B cell (primary cell): Measurements from ENCODE around the gene IFI27L2. TPM values are rescaled to one million over a fixed set of nuclear protein-coding genes. Genes with fewer than 3 reads are reported as not detected.

Source experiments
- ATAC-seq: fragments of 200-7000 bp; cut with Tn5 transposase; one replicate; pipeline ENCODE4 v1.10.0; 2021; ENCODE audit warnings: low read depth, mild to moderate bottlenecking, moderate number of reproducible peaks, moderate library complexity
- CTCF ChIA-PET: fragments of 350-600 bp; sonication (Branson Sonifier 250); formaldehyde crosslinking; loops from one replicate; lab custom pipeline; 2021; ENCODE audit warnings: antibody characterized with exemption, inconsistent platforms; lab: Charles Lee
- POLR2A ChIA-PET: fragments of 350-600 bp; sonication (Branson Sonifier 250); formaldehyde crosslinking; loops from one replicate; lab custom pipeline; 2021; ENCODE audit warnings: antibody characterized with exemption; lab: Charles Lee
- DNase-seq: peaks from one replicate; pipeline ENCODE4 v3.0.0; 2013
- H2AFZ ChIP-seq: 2 replicates; pipeline ENCODE4 v1.6.1; 2012; ENCODE audit warnings: mild to moderate bottlenecking, low read depth, low read length; ENCODE audit not compliant: insufficient read depth, poor library complexity, severe bottlenecking
- H3K27ac ChIP-seq, 2 donors: 1 replicate in 1 of 2; 2 replicates in 1 of 2; pipeline ENCODE4 v1.5.1; 2012 to 2013; ENCODE audit warnings: low read length in 2 of 2, mild to moderate bottlenecking in 2 of 2, moderate library complexity in 1 of 2
- H3K27me3 ChIP-seq, 4 experiments: fragments of 200-600 bp in 1 of 4; sonication (generic) in 1 of 4; replicated peaks in 1 of 4; 1 replicate in 2 of 4; 2 replicates in 2 of 4; pipeline versions ENCODE4 v1.6.1 to v1.7.0; 2013 to 2016; ENCODE audit warnings: low read length in 3 of 4, mild to moderate bottlenecking in 2 of 4, mixed read lengths in 1 of 4, moderate library complexity in 1 of 4; ENCODE audit not compliant: insufficient read depth in 4 of 4, control insufficient read depth in 3 of 4; ENCODE audit errors: control extremely low read depth in 1 of 4
- H3K36me3 ChIP-seq, 2 experiments: replicated peaks in 1 of 2; 1 replicate in 1 of 2; 2 replicates in 1 of 2; pipeline versions ENCODE4 v1.6.1 to v1.7.1; 2013; ENCODE audit warnings: low read length in 1 of 2; ENCODE audit not compliant: insufficient read depth in 2 of 2, control insufficient read depth in 1 of 2; ENCODE audit errors: control extremely low read depth in 1 of 2, extremely low read depth in 1 of 2
- H3K4me1 ChIP-seq, 2 donors: fragments of 200-600 bp in 1 of 2; sonication (generic) in 1 of 2; 1 replicate in 1 of 2; 2 replicates in 1 of 2; pipeline versions ENCODE4 v1.5.1 to v1.6.1; 2013 to 2017; ENCODE audit warnings: low read length in 2 of 2; ENCODE audit not compliant: control insufficient read depth in 2 of 2, insufficient read depth in 2 of 2
- H3K4me2 ChIP-seq: replicated peaks from 2 replicates; pipeline ENCODE3; 2012; ENCODE audit warnings: mild to moderate bottlenecking, low read depth, low read length; ENCODE audit not compliant: poor library complexity, severe bottlenecking
- H3K4me3 ChIP-seq, 5 experiments: fragments of 200-600 bp in 1 of 5; sonication (generic) in 1 of 5; 1 replicate in 3 of 5; 2 replicates in 2 of 5; pipeline versions ENCODE4 v1.5.1 to v1.7.0; 2011 to 2016; ENCODE audit warnings: low read length in 4 of 5, mild to moderate bottlenecking in 4 of 5, low read depth in 2 of 5, control low read depth in 1 of 5, moderate library complexity in 1 of 5; ENCODE audit not compliant: insufficient read depth in 1 of 5; ENCODE audit errors: control extremely low read depth in 1 of 5, extremely low read depth in 1 of 5
- H3K79me2 ChIP-seq: fragments of 200-600 bp; sonication (generic); one replicate; pipeline ENCODE4 v1.6.0; 2016; ENCODE audit warnings: low read length; ENCODE audit not compliant: control insufficient read depth, insufficient read depth
- H3K9ac ChIP-seq: fragments of 200-600 bp; sonication (generic); 2 replicates; pipeline ENCODE4 v1.6.1; 2017; ENCODE audit warnings: mild to moderate bottlenecking, low read length, moderate library complexity
- H3K9me3 ChIP-seq, 3 donors: one replicate each; pipeline versions ENCODE4 v1.6.1 to v1.7.1; 2013; ENCODE audit warnings: low read length in 2 of 3; ENCODE audit not compliant: control insufficient read depth in 2 of 3, insufficient read depth in 1 of 3; ENCODE audit errors: control extremely low read depth in 1 of 3
- H4K20me1 ChIP-seq: 2 replicates; pipeline ENCODE4 v1.6.0; 2012; ENCODE audit warnings: mild to moderate bottlenecking, low read length; ENCODE audit not compliant: insufficient read depth, control insufficient read depth, poor library complexity, severe bottlenecking
- H3K27ac Mint-ChIP-seq: one replicate; pipeline ENCODE4 v1.8.0; 2021; ENCODE audit warnings: mixed read lengths
- H3K27me3 Mint-ChIP-seq: one replicate; pipeline ENCODE4 v1.8.0; 2021; ENCODE audit warnings: mixed read lengths
- H3K4me1 Mint-ChIP-seq: one replicate; pipeline ENCODE4 v1.8.0; 2021; ENCODE audit warnings: mixed read lengths
- H3K4me3 Mint-ChIP-seq: one replicate; pipeline ENCODE4 v1.8.0; 2021; ENCODE audit warnings: mixed read lengths
- H3K9me3 Mint-ChIP-seq: one replicate; pipeline ENCODE4 v1.8.0; 2022; ENCODE audit warnings: mixed read lengths; ENCODE audit not compliant: insufficient read depth
- CTCF ChIP-seq: fragments of 200-600 bp; IDR thresholded peaks from one replicate; pipeline ENCODE4 v1.8.0; 2022; ENCODE audit warnings: antibody characterized with exemption, mild to moderate bottlenecking
- EZH2 ChIP-seq: IDR thresholded peaks from 2 replicates; pipeline ENCODE4 v1.6.1; 2012; ENCODE audit warnings: borderline replicate concordance, low read depth, mild to moderate bottlenecking, moderate library complexity, low read length; ENCODE audit not compliant: insufficient read depth, poor library complexity, severe bottlenecking
- WGBS: methylation state at CpG from one replicate; pipeline ENCODE4 v1.1.5; 2013; ENCODE audit warnings: missing lambda C conversion rate; ENCODE audit not compliant: insufficient coverage; 5-methylcytosine and 5-hydroxymethylcytosine counted together
- intact Hi-C: fragments of 100-400 bp; cut with micrococcal nuclease; formaldehyde crosslinking; loops from one replicate; pipeline ENCODE4 v1.10.0; 2022
- polyA plus RNA-seq: library from polyadenylated mRNA; depleted of rRNA; stranded (reverse); fragments of >200 nt; gene quantifications from 2 replicates; pipeline ENCODE4 v1.2.3, GENCODE V29; 2012
- total RNA-seq, 2 donors: library from RNA; stranded (reverse); fragments of 120-200 nt in 1 of 2; gene quantifications; 1 replicate in 1 of 2; 2 replicates in 1 of 2; pipeline versions ENCODE4 v1.2.3 to v1.2.4, GENCODE V29; 2013 to 2022

The IFI27L2 gene
- total and polyA plus RNA-seq, 2 donors (not counting 1 experiment from before 2014, with no cell fraction given): 30.2 to 57.4 TPM

- no peaks in the 10 kb centered on the region for H4K20me1 ChIP-seq
- Mint-ChIP-seq H3K27ac (no peak overlapping the region), H3K9me3 (no peaks in the 10 kb centered on the region), H3K4me1 (peaks cover 21% of the 10 kb centered on the region), H3K27me3 (peaks cover 61% of the 10 kb centered on the region), H3K4me3 (no peak overlapping the region)
- H3K4me3 ChIP-seq: no peak overlapping the region
- TF ChIP-seq CTCF: no peak
- TF ChIP-seq EZH2: no peak
- intact Hi-C loops: loop anchor here (1.0 to 10.0 kb wide), 2 partner anchors 151 to 992 kb away; partner anchors contain the start of genes LYSET, MOAP1 and OTUB2
- H3K9me3 ChIP-seq: peaks cover 0 to 6% (median 0%) of the 10 kb centered on the region in 3 donors
- no peak overlapping the region for H3K27ac ChIP-seq
- H3K79me2 ChIP-seq: no peaks in the 10 kb centered on the region
- peaks cover 2 to 45% (median 38%) of the 10 kb centered on the region in 4 experiments for H3K27me3 ChIP-seq
- no peak overlapping the region for H2AFZ ChIP-seq
- no peak overlapping the region for H3K4me2 ChIP-seq
- no peaks in the 10 kb centered on the region for H3K36me3 ChIP-seq
- ChIA-PET CTCF (interaction anchor here (1.3 kb wide), 1 partner anchor 237 kb away, joined by 3 read pairs; no protein-coding TSS in a partner anchor), POLR2A (no interaction called here)
- no peak for ATAC-seq
- WGBS: no CpG with 5 or more reads among the region's 3 CpGs
- H3K9ac ChIP-seq: no peak overlapping the region
- no peak for DNase-seq
- H3K4me1 ChIP-seq: peaks cover 25% of the 10 kb centered on the region in 2 donors
Observed at GRCh38 chr14:94176808-94177207, 47.4 kb upstream of the IFI27L2 start.

- Mint-ChIP-seq H3K9me3 (no peaks in the 10 kb centered on the region), H3K27ac (no peak overlapping the region), H3K4me1 (peaks cover 18% of the 10 kb centered on the region), H3K4me3 (peak overlapping the region; percentile 75), H3K27me3 (peaks cover 58% of the 10 kb centered on the region)
- Histone ChIP-seq H3K4me2 (no peak overlapping the region), H3K27me3 (peaks cover 0 to 46% (median 42%) of the 10 kb centered on the region in 4 experiments), H4K20me1 (no peaks in the 10 kb centered on the region), H3K27ac (no peak overlapping the region), H3K4me3 (peak overlapping the region in 1 of 5 experiments; percentile 4), H3K9ac (no peak overlapping the region), H3K36me3 (no peaks in the 10 kb centered on the region), H3K9me3 (peaks cover 0 to 6% (median 0%) of the 10 kb centered on the region in 3 donors), H3K4me1 (peaks cover 21 to 23% of the 10 kb centered on the region in 2 donors), H2AFZ (no peak overlapping the region), H3K79me2 (no peaks in the 10 kb centered on the region)
- no peak for TF ChIP-seq EZH2
- no peak for TF ChIP-seq CTCF
- no peak for ATAC-seq
- ChIA-PET CTCF (interaction anchor here (0.8 to 2.8 kb wide), 3 partner anchors 140 to 309 kb away, joined by 3 to 18 read pairs (median 3); no protein-coding TSS in a partner anchor), POLR2A (interaction anchor here (1.3 kb wide), 1 partner anchor 97 kb away, joined by 5 read pairs; no protein-coding TSS in a partner anchor)
- intact Hi-C loops: loop anchor here (2.0 to 10.0 kb wide), 2 partner anchors 95 to 991 kb away; partner anchors contain the start of genes DDX24, IFI27L1, LYSET and MOAP1
- DNase-seq: no peak
- 48% methylated on average over 2 of the region's 7 CpGs for WGBS
Observed at GRCh38 chr14:94175747-94176146, 46.3 kb upstream of the IFI27L2 start.
